HepG2 (cell line): ENCODE data around the gene RETREG2. TPM values are rescaled to one million over a fixed set of nuclear protein-coding genes. Genes with fewer than 3 reads are reported as not detected.

ENCODE experiments used
- CENPT ChIP-seq: sonication (generic); formaldehyde crosslinking; IDR thresholded peaks from 2 replicates; pipeline ENCODE4 v1.8.0; 2022; ENCODE audit warnings: low read depth, mild to moderate bottlenecking, moderate library complexity, missing genetic modification reagents
- FOXC1 ChIP-seq: sonication (generic); formaldehyde crosslinking; IDR thresholded peaks from 2 replicates; pipeline ENCODE4 v1.8.0; 2022; ENCODE audit warnings: mild to moderate bottlenecking, missing genetic modification reagents, borderline replicate concordance
- HCFC1 ChIP-seq: fragments of 150-350 bp; IDR thresholded peaks from 2 replicates; pipeline ENCODE4 v1.6.1; 2014; ENCODE audit warnings: low read depth, low read length
- KLF13 ChIP-seq: sonication (generic); formaldehyde crosslinking; IDR thresholded peaks from 2 replicates; pipeline ENCODE4 v1.4.0; 2020; ENCODE audit warnings: mild to moderate bottlenecking, missing genetic modification reagents
- MBD4 ChIP-seq: IDR thresholded peaks from 2 replicates; pipeline ENCODE4 v1.6.1; 2012; ENCODE audit warnings: low read length, inconsistent platforms, borderline replicate concordance
- MTA1 ChIP-seq: sonication (generic); formaldehyde crosslinking; IDR thresholded peaks from 2 replicates; pipeline ENCODE4 v1.4.0; 2020; ENCODE audit warnings: missing genetic modification reagents, mild to moderate bottlenecking, borderline replicate concordance
- PCBP2 ChIP-seq: fragments of 200-400 bp; formaldehyde crosslinking; optimal IDR thresholded peaks from 2 replicates; pipeline ENCODE3; 2018; ENCODE audit warnings: low read length, low read depth; ENCODE audit not compliant: poor library complexity, severe bottlenecking
- PITX1 ChIP-seq: sonication (generic); formaldehyde crosslinking; IDR thresholded peaks from 2 replicates; pipeline ENCODE4 v1.5.1; 2020; ENCODE audit warnings: mild to moderate bottlenecking, missing genetic modification reagents
- POLR2AphosphoS5 ChIP-seq: IDR thresholded peaks from 2 replicates; pipeline ENCODE4 v1.6.1; 2012; ENCODE audit warnings: low read depth, low read length
- RARA ChIP-seq: IDR thresholded peaks from 2 replicates; pipeline ENCODE4 v1.6.1; 2016; ENCODE audit warnings: missing genetic modification reagents, missing compliant biosample characterization
- RFX1 ChIP-seq: fragments of 450-650 bp; IDR thresholded peaks from 2 replicates; pipeline ENCODE4 v1.6.1; 2017
- SNRNP70 ChIP-seq: fragments of 200-400 bp; formaldehyde crosslinking; IDR thresholded peaks from 2 replicates; pipeline ENCODE4 v1.6.1; 2017; ENCODE audit warnings: mild to moderate bottlenecking, low read depth, low read length, moderate library complexity
- SP2 ChIP-seq: sonication (generic); formaldehyde crosslinking; IDR thresholded peaks from 2 replicates; pipeline ENCODE4 v1.5.1; 2020; ENCODE audit warnings: mild to moderate bottlenecking, missing genetic modification reagents
- SPEN ChIP-seq: sonication (generic); formaldehyde crosslinking; IDR thresholded peaks from 2 replicates; pipeline ENCODE4 v1.5.1; 2020; ENCODE audit warnings: low read depth, mild to moderate bottlenecking, missing genetic modification reagents
- ZBTB20 ChIP-seq: sonication (generic); formaldehyde crosslinking; IDR thresholded peaks from 2 replicates; pipeline ENCODE4 v1.8.1; 2023; ENCODE audit warnings: missing genetic modification reagents, low read depth, mild to moderate bottlenecking, borderline replicate concordance
- ZFY ChIP-seq: sonication (generic); formaldehyde crosslinking; IDR thresholded peaks from 2 replicates; pipeline ENCODE4 v1.4.0; 2020; ENCODE audit warnings: missing genetic modification reagents
- ZNF317 ChIP-seq: sonication (generic); formaldehyde crosslinking; IDR thresholded peaks from 2 replicates; pipeline ENCODE4 v1.5.0; 2020; ENCODE audit warnings: mild to moderate bottlenecking, missing genetic modification reagents
- ZNF382 ChIP-seq: sonication (generic); formaldehyde crosslinking; IDR thresholded peaks from 2 replicates; pipeline ENCODE4 v1.5.0; 2020; ENCODE audit warnings: missing genetic modification reagents, mild to moderate bottlenecking, borderline replicate concordance
- ZNF432 ChIP-seq: sonication (generic); formaldehyde crosslinking; IDR thresholded peaks from 2 replicates; pipeline ENCODE4 v1.5.0; 2020; ENCODE audit warnings: missing genetic modification reagents, mild to moderate bottlenecking, borderline replicate concordance
- ZNF546 ChIP-seq: sonication (generic); formaldehyde crosslinking; conservative IDR thresholded peaks from 2 replicates; pipeline ENCODE4 v1.8.1; 2023; ENCODE audit warnings: mild to moderate bottlenecking, missing genetic modification reagents
- ZNF547 ChIP-seq: sonication (generic); formaldehyde crosslinking; IDR thresholded peaks from 2 replicates; pipeline ENCODE4 v1.5.1; 2020; ENCODE audit warnings: mild to moderate bottlenecking, missing genetic modification reagents
- ZNF841 ChIP-seq: sonication (generic); formaldehyde crosslinking; IDR thresholded peaks from 2 replicates; pipeline ENCODE4 v1.8.1; 2023; ENCODE audit warnings: missing genetic modification reagents, borderline replicate concordance
- polyA plus RNA-seq, 8 experiments: library from polyadenylated mRNA; depleted of rRNA in 3 of 8; stranded (reverse) in 7 of 8; unstranded in 1 of 8; fragments of >200 nt; fragmentation: Illumina TruSeq in 4 of 8; extraction: Trizol in 4 of 8; gene quantifications; 2 replicates each; pipeline versions ENCODE4 v1.2.1 to v1.2.3, GENCODE V29; 2011 to 2016; ENCODE audit warnings: low read depth in 4 of 8, missing spikeins in 1 of 8, mixed read lengths in 1 of 8; ENCODE audit not compliant: insufficient read depth in 1 of 8
- total RNA-seq, 5 experiments: library from RNA; depleted of rRNA; stranded (reverse); fragments of >200 nt; fragmentation: Illumina TruSeq; extraction: Trizol; gene quantifications; 2 replicates each; pipeline ENCODE4 v1.2.3, GENCODE V29; 2016; ENCODE audit warnings: low read depth in 1 of 5
- TF ChIP-seq, protein P1 (sequence below): sonication (generic); formaldehyde crosslinking; IDR thresholded peaks from 2 replicates; pipeline ENCODE4 v1.4.0; 2020; ENCODE audit warnings: mild to moderate bottlenecking, low read depth, missing genetic modification reagents
- TF ChIP-seq, protein P2 (sequence below): sonication (generic); formaldehyde crosslinking; conservative IDR thresholded peaks from 2 replicates; pipeline ENCODE4 v1.4.0; 2020; ENCODE audit warnings: mild to moderate bottlenecking, missing genetic modification reagents, moderate library complexity
- TF ChIP-seq, protein P3 (sequence below): sonication (generic); formaldehyde crosslinking; IDR thresholded peaks from 2 replicates; pipeline ENCODE4 v1.4.0; 2020; ENCODE audit warnings: mild to moderate bottlenecking, missing genetic modification reagents

The RETREG2 gene
- total and polyA plus RNA-seq, 2 of the 13 experiments (the other 11 are each of a cell fraction or from before 2014, with no cell fraction given): 86.0 to 134 TPM

DNA sequence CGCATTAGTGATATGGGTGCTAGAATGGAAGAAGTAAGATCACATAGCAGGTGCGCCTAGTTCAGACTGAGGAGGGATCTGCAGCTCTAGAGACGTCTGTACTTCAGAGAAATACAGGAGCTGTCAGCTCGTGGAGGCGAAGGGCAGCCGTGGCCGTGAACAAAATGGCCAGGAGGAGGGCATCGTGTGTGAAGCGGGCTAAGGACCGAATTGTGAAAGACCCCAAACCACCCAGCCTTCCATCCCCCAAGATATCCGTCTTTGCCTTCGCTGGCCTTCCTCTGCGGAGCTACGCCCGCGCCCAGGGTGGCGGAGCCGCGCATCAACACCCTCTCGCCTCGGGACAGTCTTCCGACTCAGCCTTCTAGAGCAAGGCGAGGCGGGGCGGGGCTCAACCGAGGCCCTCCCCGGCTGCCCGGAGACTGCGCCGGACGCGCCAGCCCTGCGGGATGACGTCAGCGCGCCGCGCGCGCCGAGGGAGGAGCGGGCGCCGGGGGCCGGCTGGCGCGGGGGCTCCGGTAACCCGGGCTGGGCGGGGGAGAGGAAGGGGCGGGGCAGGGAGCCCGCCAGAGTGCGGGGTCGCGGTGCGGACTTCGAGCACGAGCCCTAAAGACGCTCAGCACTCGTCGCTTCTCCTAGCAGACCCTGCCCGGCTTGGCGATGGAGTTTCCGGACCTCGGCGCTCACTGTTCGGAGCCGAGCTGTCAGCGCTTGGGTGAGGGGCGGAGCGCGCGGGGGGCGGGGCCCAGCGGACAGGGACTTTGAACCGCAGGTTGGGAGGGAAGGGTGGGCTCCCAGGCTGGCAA lies 28.5 kb downstream of the RETREG2 start, which contains the start of gene ZFAND2B (continued):
- no peak for TF ChIP-seq RFX1
- no peak for TF ChIP-seq ZNF432 (CRISPR knock-in tag)
- TF ChIP-seq FOXC1 (CRISPR knock-in tag): peak; percentile 95
- TF ChIP-seq MTA1 (CRISPR knock-in tag): no peak
- peak; percentile 99 for TF ChIP-seq POLR2AphosphoS5
- TF ChIP-seq RARA (CRISPR knock-in tag): no peak; the same call in 1 of the 2 replicates
- TF ChIP-seq ZNF546: no peak
- peak; percentile 95 for TF ChIP-seq ZNF547
- no peak for TF ChIP-seq MBD4
- TF ChIP-seq SPEN (CRISPR knock-in tag): peak; percentile 89
- TF ChIP-seq, protein P1, sequence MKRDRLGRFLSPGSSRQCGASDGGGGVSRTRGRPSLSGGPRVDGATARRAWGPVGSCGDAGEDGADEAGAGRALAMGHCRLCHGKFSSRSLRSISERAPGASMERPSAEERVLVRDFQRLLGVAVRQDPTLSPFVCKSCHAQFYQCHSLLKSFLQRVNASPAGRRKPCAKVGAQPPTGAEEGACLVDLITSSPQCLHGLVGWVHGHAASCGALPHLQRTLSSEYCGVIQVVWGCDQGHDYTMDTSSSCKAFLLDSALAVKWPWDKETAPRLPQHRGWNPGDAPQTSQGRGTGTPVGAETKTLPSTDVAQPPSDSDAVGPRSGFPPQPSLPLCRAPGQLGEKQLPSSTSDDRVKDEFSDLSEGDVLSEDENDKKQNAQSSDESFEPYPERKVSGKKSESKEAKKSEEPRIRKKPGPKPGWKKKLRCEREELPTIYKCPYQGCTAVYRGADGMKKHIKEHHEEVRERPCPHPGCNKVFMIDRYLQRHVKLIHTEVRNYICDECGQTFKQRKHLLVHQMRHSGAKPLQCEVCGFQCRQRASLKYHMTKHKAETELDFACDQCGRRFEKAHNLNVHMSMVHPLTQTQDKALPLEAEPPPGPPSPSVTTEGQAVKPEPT (CRISPR knock-in tag): no peak; the same call in 1 of the 2 replicates
- TF ChIP-seq ZFY (CRISPR knock-in tag): peak; percentile 82
- TF ChIP-seq KLF13: no peak
- TF ChIP-seq, protein P2, sequence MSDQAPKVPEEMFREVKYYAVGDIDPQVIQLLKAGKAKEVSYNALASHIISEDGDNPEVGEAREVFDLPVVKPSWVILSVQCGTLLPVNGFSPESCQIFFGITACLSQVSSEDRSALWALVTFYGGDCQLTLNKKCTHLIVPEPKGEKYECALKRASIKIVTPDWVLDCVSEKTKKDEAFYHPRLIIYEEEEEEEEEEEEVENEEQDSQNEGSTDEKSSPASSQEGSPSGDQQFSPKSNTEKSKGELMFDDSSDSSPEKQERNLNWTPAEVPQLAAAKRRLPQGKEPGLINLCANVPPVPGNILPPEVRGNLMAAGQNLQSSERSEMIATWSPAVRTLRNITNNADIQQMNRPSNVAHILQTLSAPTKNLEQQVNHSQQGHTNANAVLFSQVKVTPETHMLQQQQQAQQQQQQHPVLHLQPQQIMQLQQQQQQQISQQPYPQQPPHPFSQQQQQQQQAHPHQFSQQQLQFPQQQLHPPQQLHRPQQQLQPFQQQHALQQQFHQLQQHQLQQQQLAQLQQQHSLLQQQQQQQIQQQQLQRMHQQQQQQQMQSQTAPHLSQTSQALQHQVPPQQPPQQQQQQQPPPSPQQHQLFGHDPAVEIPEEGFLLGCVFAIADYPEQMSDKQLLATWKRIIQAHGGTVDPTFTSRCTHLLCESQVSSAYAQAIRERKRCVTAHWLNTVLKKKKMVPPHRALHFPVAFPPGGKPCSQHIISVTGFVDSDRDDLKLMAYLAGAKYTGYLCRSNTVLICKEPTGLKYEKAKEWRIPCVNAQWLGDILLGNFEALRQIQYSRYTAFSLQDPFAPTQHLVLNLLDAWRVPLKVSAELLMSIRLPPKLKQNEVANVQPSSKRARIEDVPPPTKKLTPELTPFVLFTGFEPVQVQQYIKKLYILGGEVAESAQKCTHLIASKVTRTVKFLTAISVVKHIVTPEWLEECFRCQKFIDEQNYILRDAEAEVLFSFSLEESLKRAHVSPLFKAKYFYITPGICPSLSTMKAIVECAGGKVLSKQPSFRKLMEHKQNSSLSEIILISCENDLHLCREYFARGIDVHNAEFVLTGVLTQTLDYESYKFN (CRISPR knock-in tag): peak; percentile 73
- TF ChIP-seq HCFC1: no peak; the same call in 1 of the 2 replicates
- peak; percentile 64 for TF ChIP-seq ZBTB20 (CRISPR knock-in tag)
- no peak for TF ChIP-seq CENPT (CRISPR knock-in tag)
- TF ChIP-seq ZNF317 (CRISPR knock-in tag): 0 out of 2 replicates have a peak, but pooled peaks have one; percentile 72
- peak; percentile 48; the same call in 1 of the 2 replicates for TF ChIP-seq SP2 (CRISPR knock-in tag)
- TF ChIP-seq, protein P3, sequence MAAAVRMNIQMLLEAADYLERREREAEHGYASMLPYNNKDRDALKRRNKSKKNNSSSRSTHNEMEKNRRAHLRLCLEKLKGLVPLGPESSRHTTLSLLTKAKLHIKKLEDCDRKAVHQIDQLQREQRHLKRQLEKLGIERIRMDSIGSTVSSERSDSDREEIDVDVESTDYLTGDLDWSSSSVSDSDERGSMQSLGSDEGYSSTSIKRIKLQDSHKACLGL (CRISPR knock-in tag): peak; percentile 74
- peak; percentile 38 for TF ChIP-seq PCBP2
- no peak for TF ChIP-seq ZNF841 (CRISPR knock-in tag)
- peak; percentile 88 for TF ChIP-seq PITX1 (CRISPR knock-in tag)
- TF ChIP-seq SNRNP70: no peak
- TF ChIP-seq ZNF382 (CRISPR knock-in tag): no peak
